T-helper 9 cell (primary cell): ENCODE results near the gene INPP5B.
"Not testable (repeated sequence)": the region's sequence is repeated elsewhere in the genome, so short reads cannot be mapped to it uniquely, and the experiment has no call there.

Source experiments
- DNase-seq: peaks from one replicate; pipeline ENCODE4 v3.0.0-alpha.2; 2020

Gene INPP5B

GRCh38 chr1:37947364-37947763, 511 bp upstream of the INPP5B start:
- no peak for DNase-seq

GRCh38 chr1:37945743-37946702, 830 bp downstream of the INPP5B start:
- DNase-seq = no peak

GRCh38 chr1:37945251-37945650, 1.6 kb downstream of the INPP5B start:
- DNase-seq = no peak

GRCh38 chr1:37944816-37945215, 2.0 kb downstream of the INPP5B start:
- no peak for DNase-seq

- DNase-seq = no peak
These were observed 2.6 kb downstream of the INPP5B start for GRCh38 chr1:37944086-37944763.

- DNase-seq = no peak
These were observed 6.4 kb downstream of the INPP5B start for GRCh38 chr1:37940299-37940947.

GRCh38 chr1:37936760-37937159, 10.1 kb downstream of the INPP5B start:
- not testable (repeated sequence) for DNase-seq

GRCh38 chr1:37932759-37933158, 14.1 kb downstream of the INPP5B start:
- no peak for DNase-seq

GRCh38 chr1:37931361-37932158, 15.3 kb downstream of the INPP5B start:
- DNase-seq = peak; percentile 96

GRCh38 chr1:37931102-37931360, 15.8 kb downstream of the INPP5B start:
- DNase-seq = no peak

GRCh38 chr1:37930246-37931101, 16.4 kb downstream of the INPP5B start:
- DNase-seq = no peak

GRCh38 chr1:37926038-37926924, 20.6 kb downstream of the INPP5B start:
- no peak for DNase-seq

GRCh38 chr1:37925316-37925715, 21.5 kb downstream of the INPP5B start:
- DNase-seq = no peak

GRCh38 chr1:37923551-37923889, 23.3 kb downstream of the INPP5B start:
- DNase-seq = no peak

GRCh38 chr1:37922767-37923550, 23.9 kb downstream of the INPP5B start:
- DNase-seq = no peak

- DNase-seq = no peak
These were observed 27.6 kb downstream of the INPP5B start for GRCh38 chr1:37919277-37919676.

- DNase-seq = no peak
These were observed 31.3 kb downstream of the INPP5B start for GRCh38 chr1:37915476-37916093.

GRCh38 chr1:37914719-37915475, 32.0 kb downstream of the INPP5B start:
- DNase-seq = no peak

GRCh38 chr1:37911478-37911877, 35.4 kb downstream of the INPP5B start:
- DNase-seq = not testable (repeated sequence)
